NCI-H1694 treated with DMSO at 0.1 percent for 48 hours (cell line): ENCODE data around the gene SLC10A3.

ENCODE experiments used
- DNase-seq: peaks from one replicate; lab custom pipeline; 2025; lab: John Stamatoyannopoulos, UW

The SLC10A3 gene, protein sequence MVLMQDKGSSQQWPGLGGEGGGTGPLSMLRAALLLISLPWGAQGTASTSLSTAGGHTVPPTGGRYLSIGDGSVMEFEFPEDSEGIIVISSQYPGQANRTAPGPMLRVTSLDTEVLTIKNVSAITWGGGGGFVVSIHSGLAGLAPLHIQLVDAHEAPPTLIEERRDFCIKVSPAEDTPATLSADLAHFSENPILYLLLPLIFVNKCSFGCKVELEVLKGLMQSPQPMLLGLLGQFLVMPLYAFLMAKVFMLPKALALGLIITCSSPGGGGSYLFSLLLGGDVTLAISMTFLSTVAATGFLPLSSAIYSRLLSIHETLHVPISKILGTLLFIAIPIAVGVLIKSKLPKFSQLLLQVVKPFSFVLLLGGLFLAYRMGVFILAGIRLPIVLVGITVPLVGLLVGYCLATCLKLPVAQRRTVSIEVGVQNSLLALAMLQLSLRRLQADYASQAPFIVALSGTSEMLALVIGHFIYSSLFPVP

GRCh38 chrX:154490414-154491083 is at the start of gene SLC10A3:
SLC10A3 (minus strand) TSS chrX:154490629; CDS start chrX:154488940, 1,689 bp downstream.
- DNase-seq = peak; percentile 88

GRCh38 chrX:154539077-154539476 is 48.6 kb upstream of the SLC10A3 start:
- no peak for DNase-seq

DNA sequence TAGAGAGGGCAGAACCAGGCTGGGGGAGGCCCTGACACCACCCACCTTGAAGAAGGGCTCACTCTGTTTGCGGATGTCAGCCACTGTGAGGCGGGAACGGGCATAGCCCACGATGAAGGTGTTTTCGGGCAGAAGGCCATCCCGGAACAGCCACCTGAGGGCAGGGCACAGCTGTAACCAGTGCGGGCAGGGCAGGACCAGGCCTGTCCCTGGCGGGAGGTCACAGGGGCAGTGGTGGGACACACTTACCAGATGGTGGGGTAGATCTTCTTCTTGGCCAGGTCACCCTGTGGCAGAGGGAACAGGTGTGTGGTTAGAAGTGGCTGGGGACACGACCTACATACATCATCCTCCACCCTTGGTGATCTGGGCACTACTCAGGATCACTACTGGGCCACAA is 45.5 kb upstream of the SLC10A3 start:
- no peak for DNase-seq

DNA sequence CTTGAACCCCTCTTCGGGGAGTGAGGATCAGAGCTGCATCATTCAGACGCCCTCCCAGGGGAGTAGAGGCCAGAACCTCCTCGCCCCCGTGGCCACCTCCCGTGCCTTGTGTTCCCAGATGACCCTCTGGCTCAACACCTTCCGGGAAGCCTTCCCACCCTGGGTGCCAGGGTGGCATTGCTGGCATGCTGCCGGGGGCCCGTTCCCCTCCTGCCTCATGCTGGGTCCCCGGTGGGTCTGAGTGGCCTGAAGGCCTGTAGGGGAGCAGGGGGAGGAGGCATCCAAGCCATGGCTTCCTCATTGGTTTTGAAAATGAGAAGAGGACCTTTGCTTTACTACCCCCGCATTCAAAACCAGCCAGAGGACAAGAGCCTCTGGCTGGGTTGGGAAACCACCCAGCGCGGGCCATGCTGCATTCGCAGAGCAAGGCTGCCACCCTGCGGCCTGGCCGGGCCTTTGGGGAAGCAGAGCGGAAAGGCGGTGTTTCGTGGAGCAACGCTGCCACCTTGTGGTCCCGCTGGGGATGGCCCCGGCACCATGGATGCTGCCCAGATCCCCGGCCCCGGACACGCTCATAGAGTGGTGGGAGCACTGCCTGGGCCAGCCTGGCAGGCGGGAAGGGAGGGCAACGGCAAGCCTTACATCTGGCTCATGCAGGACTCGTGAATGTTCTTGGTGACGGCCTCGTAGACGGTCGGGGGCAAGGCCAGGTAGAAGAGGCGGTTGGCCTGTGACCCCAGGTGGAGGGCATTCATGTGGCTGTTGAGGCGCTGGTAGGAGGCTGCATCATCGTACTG is 44.3 kb upstream of the SLC10A3 start:
- DNase-seq = peak; percentile 58

- no peak for DNase-seq
These were observed 42.3 kb upstream of the SLC10A3 start for GRCh38 chrX:154532690-154533089.

DNA sequence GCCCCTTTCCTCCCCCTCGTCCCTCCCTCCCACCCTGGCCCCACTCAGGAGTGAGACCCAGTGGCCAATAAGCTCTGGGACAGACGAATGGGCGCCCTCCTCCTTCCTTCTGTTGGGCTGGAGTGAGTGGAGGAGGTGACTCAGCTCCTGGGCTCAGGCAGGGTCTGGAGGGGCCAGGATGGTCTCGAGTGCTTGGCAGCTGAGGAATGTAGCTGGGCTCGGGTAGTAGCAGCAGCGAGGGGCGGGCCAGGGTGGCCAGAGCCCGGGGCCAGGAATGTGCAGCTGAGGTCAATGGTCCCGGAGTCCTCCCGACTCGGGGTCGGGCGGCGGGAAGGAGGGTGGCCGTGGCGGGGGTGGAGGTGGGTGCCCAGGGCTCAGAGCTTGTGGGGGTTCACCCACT is 41.2 kb upstream of the SLC10A3 start:
- DNase-seq = no peak

- no peak for DNase-seq
These were observed 39.9 kb upstream of the SLC10A3 start for GRCh38 chrX:154530286-154530685.

DNA sequence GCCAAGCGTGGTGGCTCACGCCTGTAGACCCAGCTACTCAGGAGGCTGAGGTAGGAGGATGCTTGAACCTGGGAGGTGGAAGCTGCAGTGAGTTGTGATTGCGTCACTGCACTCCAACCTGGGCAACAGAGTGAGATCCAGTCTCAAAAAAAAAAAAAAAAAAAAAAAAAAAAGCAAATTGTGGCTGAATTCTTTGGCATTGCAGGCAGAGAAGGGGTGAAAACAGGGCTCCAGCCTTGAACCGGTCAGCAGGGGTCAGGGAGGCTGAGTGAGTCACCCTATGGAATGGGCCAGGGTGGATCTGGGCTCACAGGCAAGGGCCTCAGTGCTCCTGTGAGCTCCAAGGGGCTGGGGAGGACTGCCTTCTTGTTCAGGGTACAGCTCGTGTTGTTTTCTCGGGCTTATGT is 38.8 kb upstream of the SLC10A3 start:
- no peak for DNase-seq

DNA sequence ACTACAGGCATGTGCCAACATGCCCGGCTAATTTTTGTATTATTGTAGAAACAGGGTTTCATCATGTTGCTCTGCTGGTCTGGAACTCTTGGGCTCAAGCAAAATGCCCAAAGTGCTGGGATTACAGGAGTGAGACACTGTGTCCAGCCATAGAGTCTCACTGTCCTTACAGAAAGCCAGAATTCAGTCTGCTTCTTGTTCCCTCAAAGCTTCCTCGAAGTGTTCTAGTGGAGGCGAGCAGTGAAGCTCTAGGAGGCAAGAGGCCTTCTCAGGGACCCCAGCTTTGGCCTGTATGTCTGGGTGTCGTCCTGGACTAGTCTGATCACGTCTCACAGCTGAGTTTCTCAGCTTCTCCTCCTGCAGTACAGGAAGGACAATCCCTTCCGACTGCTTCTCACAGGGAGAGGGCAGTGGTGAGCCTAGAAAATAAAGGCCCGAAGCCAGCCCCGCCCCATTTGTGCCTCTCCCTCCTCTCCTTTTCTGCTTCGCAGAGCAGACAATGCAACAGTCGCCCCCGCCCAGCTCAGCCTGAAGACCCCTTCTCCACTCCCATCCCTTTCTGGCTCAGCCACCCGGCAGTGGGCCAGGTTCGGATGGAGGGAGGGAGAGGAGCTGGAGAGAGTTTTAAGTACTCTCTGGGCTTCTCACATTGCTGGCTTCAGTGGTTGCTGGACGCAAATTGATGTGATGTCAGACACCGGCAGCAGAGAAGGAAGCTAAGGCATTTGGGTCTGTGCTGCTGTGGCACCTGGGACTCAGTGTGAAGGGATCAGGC is 36.7 kb upstream of the SLC10A3 start:
- DNase-seq = peak; percentile 60

DNA sequence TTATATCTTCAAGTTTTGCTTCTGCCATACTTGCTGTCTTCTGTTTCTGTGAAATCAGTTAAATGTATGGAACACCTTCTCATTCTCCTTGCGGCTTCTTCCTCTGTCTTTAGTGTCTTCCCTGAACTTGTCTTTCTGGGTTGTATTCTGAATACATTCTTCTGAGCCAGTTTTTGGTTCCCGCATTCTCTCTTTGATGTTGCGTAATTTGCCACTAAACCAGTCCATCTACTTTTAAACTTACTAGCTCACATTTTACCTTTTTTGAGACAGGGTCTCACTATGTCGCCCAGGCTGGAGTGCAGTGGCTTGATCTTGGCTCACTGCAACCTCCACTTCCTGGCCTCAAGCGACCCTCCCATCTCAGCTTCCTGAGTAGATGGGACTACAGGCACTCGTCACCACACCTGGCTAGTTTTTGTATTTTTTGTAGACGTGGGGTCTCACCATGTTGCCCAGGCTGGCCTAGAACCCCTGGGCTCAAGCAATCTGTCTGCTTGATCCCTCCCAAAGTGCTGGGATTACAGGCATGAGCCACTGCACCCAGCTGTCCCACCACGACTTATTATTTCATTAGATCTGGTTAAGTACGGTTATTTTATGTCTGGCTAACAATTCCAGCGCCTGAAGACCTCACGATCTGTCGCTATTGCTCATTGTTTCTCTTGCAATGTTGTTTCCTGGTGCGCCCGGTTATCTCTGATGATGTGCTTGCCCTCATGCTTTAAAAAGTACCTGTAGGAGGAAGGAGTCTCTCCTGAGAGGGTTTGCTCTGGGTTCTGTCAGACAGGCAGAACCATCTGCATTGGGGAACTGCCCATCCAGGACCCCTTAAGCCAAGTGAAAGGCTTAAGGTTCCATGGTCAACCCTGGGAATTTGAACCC is 35.4 kb upstream of the SLC10A3 start:
- DNase-seq = no peak

GRCh38 chrX:154519389-154519788 is 29.0 kb upstream of the SLC10A3 start:
- DNase-seq = no peak

DNA sequence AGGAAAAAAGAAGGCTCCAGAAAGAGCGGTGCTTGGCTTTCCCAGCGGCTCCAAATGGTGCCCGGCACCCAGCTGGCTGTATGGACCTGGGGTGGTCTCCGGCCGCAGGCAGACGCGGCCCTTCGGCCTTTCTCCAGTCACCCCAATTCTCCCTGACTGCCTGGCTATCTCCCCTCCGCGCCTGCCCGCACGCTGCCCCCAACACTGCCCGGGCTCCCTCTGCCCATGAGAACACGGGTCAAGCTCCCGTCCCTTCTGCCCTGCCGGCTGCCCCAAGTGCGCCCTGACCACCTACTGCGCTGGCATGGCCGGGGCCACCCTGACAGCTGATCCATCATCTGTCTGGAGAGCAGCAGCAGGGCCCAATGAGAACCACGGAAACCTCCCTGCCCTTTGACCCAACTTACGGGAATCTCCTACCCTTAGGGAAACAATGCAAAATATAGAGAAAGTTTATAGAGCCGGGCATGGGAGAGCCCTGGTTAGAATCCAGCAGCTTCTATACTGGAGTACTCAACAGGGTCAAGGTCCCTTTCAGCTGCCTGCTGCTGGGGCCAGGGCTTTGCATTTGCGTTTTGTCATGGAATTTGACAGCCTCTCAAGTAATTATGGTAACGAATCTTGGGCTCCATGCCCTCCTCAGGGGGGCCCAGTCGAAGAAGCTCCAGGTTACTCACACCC is 26.8 kb upstream of the SLC10A3 start:
- no peak for DNase-seq

DNA sequence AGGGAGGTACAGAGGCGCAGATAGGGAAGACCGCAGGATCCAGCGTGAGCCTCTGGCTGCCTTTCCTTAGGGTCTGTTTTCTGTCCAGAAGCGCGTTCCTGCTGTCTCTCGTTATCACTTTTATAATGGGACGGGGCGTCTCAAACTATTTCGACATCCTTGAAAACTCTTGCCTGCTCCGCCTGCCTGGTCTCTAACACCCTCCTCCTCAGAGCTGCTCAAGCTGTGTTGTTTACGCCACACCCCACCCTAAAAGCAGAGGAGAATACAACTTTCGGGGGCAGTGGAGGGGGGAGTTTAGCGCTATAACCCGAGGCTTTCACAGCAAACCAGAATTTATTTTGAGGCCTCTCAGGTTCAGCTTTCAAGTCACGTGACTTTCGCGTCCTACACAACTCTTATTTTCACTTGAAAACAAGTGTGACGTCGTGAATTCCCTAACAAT is 26.2 kb upstream of the SLC10A3 start:
- DNase-seq = no peak

- peak; percentile 74 for DNase-seq
These were observed 25.7 kb upstream of the SLC10A3 start, which contains the start of gene FAM3A for GRCh38 chrX:154515966-154516655. FAM3A (minus strand) TSS chrX:154516232; CDS start chrX:154515772, 460 bp downstream.

GRCh38 chrX:154515090-154515965 is 24.9 kb upstream of the SLC10A3 start:
- DNase-seq = no peak

DNA sequence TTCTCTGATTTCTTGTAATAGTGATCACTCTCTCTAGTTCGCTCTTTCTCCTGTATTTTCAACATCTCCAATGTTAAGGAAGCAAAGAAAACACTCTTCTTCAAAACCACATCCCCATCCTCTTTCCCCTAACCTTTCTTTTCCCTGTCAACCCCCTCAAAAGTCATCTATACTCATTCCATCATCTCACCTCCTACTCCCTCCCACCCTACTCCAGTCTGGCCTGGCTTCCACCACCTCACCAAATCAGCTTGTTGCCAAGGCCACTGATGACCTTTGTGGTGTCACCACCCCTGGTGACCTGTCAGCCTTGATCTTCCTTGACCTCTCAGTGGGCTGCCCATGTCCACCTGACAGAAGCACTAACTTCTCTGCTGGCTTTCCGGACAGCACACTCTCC is 23.3 kb upstream of the SLC10A3 start:
- DNase-seq = no peak

GRCh38 chrX:154512879-154513553 is 22.6 kb upstream of the SLC10A3 start:
- DNase-seq = no peak

DNA sequence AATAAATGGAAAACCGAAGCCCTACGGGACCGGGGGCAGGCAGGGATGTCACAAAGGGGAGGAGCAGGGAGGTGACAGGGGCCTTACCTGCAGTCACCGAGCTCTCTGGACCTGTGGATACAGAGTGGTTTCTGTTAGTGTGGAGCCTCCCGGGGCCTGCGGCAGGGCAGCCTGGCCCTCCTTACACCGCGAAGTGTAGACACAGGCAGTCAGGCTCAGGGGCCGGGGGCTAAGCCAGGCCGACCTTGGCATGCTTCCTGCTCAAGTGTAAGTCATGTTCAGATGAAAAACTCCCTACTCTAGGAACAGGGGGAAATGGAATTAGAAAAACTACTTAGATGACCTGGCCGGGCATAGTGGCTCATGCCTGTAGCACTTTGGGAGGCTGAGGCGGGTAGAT is 21.3 kb upstream of the SLC10A3 start:
- DNase-seq = no peak
